Hematopoietic multipotent progenitor cell treated with erythropoietin and hydrocortisone succinate and interleukin-3 and kit ligand, for 17 days (in vitro differentiated cells): Measurements from ENCODE around the gene MYCBPAP.

Experiments
- DNase-seq: peaks from one replicate; pipeline ENCODE4 v3.0.0-alpha.2; 2015; ENCODE audit warnings: low spot score

Gene MYCBPAP

GRCh38 chr17:50517504-50518383 lies 9.5 kb downstream of the MYCBPAP start:
- no peak for DNase-seq

- DNase-seq, result no peak
These were observed 10.3 kb downstream of the MYCBPAP start for GRCh38 chr17:50518384-50519023.

- DNase-seq, result no peak
These were observed 11.0 kb downstream of the MYCBPAP start for GRCh38 chr17:50519141-50519834.

- no peak for DNase-seq
These were observed 12.2 kb downstream of the MYCBPAP start for GRCh38 chr17:50520483-50520882.

GRCh38 chr17:50521514-50521913 lies 13.3 kb downstream of the MYCBPAP start:
- DNase-seq, result no peak

- no peak for DNase-seq
These were observed 14.5 kb downstream of the MYCBPAP start for GRCh38 chr17:50522766-50523165.

- DNase-seq, result no peak
These were observed 15.0 kb downstream of the MYCBPAP start for GRCh38 chr17:50523208-50523607.

- DNase-seq, result no peak
These were observed 16.6 kb downstream of the MYCBPAP start for GRCh38 chr17:50524838-50525237.

- no peak for DNase-seq
These were observed 19.0 kb downstream of the MYCBPAP start for GRCh38 chr17:50527155-50527762.

GRCh38 chr17:50527949-50528474 lies 19.8 kb downstream of the MYCBPAP start:
- no peak for DNase-seq

- no peak for DNase-seq
These were observed 21.6 kb downstream of the MYCBPAP start for GRCh38 chr17:50529849-50530248.

- no peak for DNase-seq
These were observed 23.3 kb downstream of the MYCBPAP start for GRCh38 chr17:50531428-50532025.

- no peak for DNase-seq
These were observed 24.3 kb downstream of the MYCBPAP start, which contains the start of gene EPN3 for GRCh38 chr17:50532452-50533024. Gene EPN3 (plus strand): TSS chr17:50532735. CDS start chr17:50536557, 3,822 bp downstream.

GRCh38 chr17:50533185-50533584 lies 24.9 kb downstream of the MYCBPAP start:
- no peak for DNase-seq

- peak; percentile 23 for DNase-seq
These were observed 25.5 kb downstream of the MYCBPAP start for GRCh38 chr17:50533720-50534148.

GRCh38 chr17:50534222-50534978 lies 26.2 kb downstream of the MYCBPAP start:
- DNase-seq, result peak; percentile 26

GRCh38 chr17:50534979-50535326 lies 26.7 kb downstream of the MYCBPAP start:
- no peak for DNase-seq

- DNase-seq, result no peak
These were observed 27.2 kb downstream of the MYCBPAP start for GRCh38 chr17:50535407-50535806.

- DNase-seq, result no peak
These were observed 28.7 kb downstream of the MYCBPAP start for GRCh38 chr17:50536683-50537646.
